H9 (cell line): Measurements from ENCODE around the gene PCBP2. TPM values are rescaled to one million over a fixed set of nuclear protein-coding genes. Genes with fewer than 3 reads are reported as not detected.

Experiments used
- DNase-seq: peaks from one replicate; pipeline ENCODE4 v3.0.0-alpha.2; 2017
- H2AFZ ChIP-seq: one replicate; pipeline ENCODE4 v1.6.1; 2013; ENCODE audit warnings: mild to moderate bottlenecking, low read length, control low read depth, moderate library complexity
- H2AK5ac ChIP-seq: 2 replicates; pipeline ENCODE4 v1.6.1; 2013; ENCODE audit warnings: low read length, control low read depth, mixed read lengths; ENCODE audit not compliant: insufficient read length
- H2BK120ac ChIP-seq: one replicate; pipeline ENCODE4 v1.6.1; 2013; ENCODE audit warnings: low read depth, mild to moderate bottlenecking, low read length, control low read depth, inconsistent platforms; ENCODE audit not compliant: poor library complexity, severe bottlenecking
- H2BK12ac ChIP-seq: 2 replicates; pipeline ENCODE4 v1.6.1; 2013; ENCODE audit warnings: low read length, control low read depth, mixed read lengths, low read depth; ENCODE audit not compliant: insufficient read length
- H2BK15ac ChIP-seq: 2 replicates; pipeline ENCODE4 v1.6.1; 2013; ENCODE audit warnings: low read depth, low read length, control low read depth
- H2BK20ac ChIP-seq: one replicate; pipeline ENCODE4 v1.6.1; 2013; ENCODE audit warnings: low read depth, mild to moderate bottlenecking, low read length, control low read depth, inconsistent platforms; ENCODE audit not compliant: poor library complexity, severe bottlenecking
- H2BK5ac ChIP-seq: 2 replicates; pipeline ENCODE4 v1.6.1; 2013; ENCODE audit warnings: low read length, control low read depth, mixed read lengths; ENCODE audit not compliant: insufficient read length
- H3K14ac ChIP-seq: 2 replicates; pipeline ENCODE4 v1.6.1; 2013; ENCODE audit warnings: low read length, control low read depth; ENCODE audit not compliant: insufficient read depth
- H3K18ac ChIP-seq: 2 replicates; pipeline ENCODE4 v1.6.1; 2013; ENCODE audit warnings: low read depth, mild to moderate bottlenecking, mixed read lengths, low read length, control low read depth; ENCODE audit not compliant: insufficient read length
- H3K23ac ChIP-seq: 2 replicates; pipeline ENCODE4 v1.6.1; 2013; ENCODE audit warnings: low read length, control low read depth, mixed read lengths, low read depth; ENCODE audit not compliant: insufficient read length
- H3K23me2 ChIP-seq: 2 replicates; pipeline ENCODE4 v1.6.1; 2013; ENCODE audit warnings: low read depth, mild to moderate bottlenecking, mixed read lengths, low read length, control low read depth; ENCODE audit not compliant: insufficient read length, poor library complexity, severe bottlenecking
- H3K27ac ChIP-seq: 2 replicates; pipeline ENCODE4 v1.5.1; 2013; ENCODE audit warnings: low read length, control low read depth, mixed read lengths, low read depth; ENCODE audit not compliant: insufficient read length
- H3K27me3 ChIP-seq: 2 replicates; pipeline ENCODE4 v1.6.1; 2013; ENCODE audit warnings: low read length, control low read depth, inconsistent platforms; ENCODE audit not compliant: insufficient read depth
- H3K4ac ChIP-seq: 2 replicates; pipeline ENCODE4 v1.6.1; 2013; ENCODE audit warnings: low read depth, mild to moderate bottlenecking, control low read depth, inconsistent platforms, low read length, moderate library complexity
- H3K4me1 ChIP-seq: 2 replicates; pipeline ENCODE4 v1.6.1; 2013; ENCODE audit warnings: low read length, control low read depth, inconsistent platforms; ENCODE audit not compliant: insufficient read depth
- H3K4me2 ChIP-seq: 2 replicates; pipeline ENCODE4 v1.6.1; 2013; ENCODE audit warnings: low read length, control low read depth, mixed read lengths; ENCODE audit not compliant: insufficient read length, insufficient read depth
- H3K56ac ChIP-seq: 2 replicates; pipeline ENCODE4 v1.6.1; 2013; ENCODE audit warnings: low read depth, mild to moderate bottlenecking, mixed read lengths, low read length, control low read depth; ENCODE audit not compliant: insufficient read length
- H3K79me1 ChIP-seq: 2 replicates; pipeline ENCODE4 v1.6.1; 2013; ENCODE audit warnings: low read depth, mild to moderate bottlenecking, moderate library complexity, low read length, control low read depth, inconsistent platforms; ENCODE audit not compliant: insufficient read depth, poor library complexity, severe bottlenecking
- H3K79me2 ChIP-seq: 2 replicates; pipeline ENCODE4 v1.6.1; 2013; ENCODE audit warnings: low read length, control low read depth, inconsistent platforms; ENCODE audit not compliant: insufficient read depth
- H3K9ac ChIP-seq: 2 replicates; pipeline ENCODE4 v1.6.1; 2013; ENCODE audit warnings: low read length, control low read depth, mixed read lengths; ENCODE audit not compliant: insufficient read length; ENCODE audit errors: extremely low read depth
- H3K9me3 ChIP-seq: one replicate; pipeline ENCODE4 v1.6.1; 2013; ENCODE audit warnings: low read depth, low read length, inconsistent platforms; ENCODE audit not compliant: control insufficient read depth
- H3T11ph ChIP-seq: one replicate; pipeline ENCODE4 v1.6.1; 2013; ENCODE audit warnings: mild to moderate bottlenecking, low read length, control low read depth, inconsistent platforms
- H4K20me1 ChIP-seq: one replicate; pipeline ENCODE4 v1.6.1; 2013; ENCODE audit not compliant: control insufficient read depth, insufficient read length, insufficient read depth
- H4K5ac ChIP-seq: 2 replicates; pipeline ENCODE4 v1.6.1; 2013; ENCODE audit warnings: low read depth, mild to moderate bottlenecking, mixed read lengths, low read length, control low read depth; ENCODE audit not compliant: insufficient read length
- H4K8ac ChIP-seq: replicated peaks from 2 replicates; pipeline ENCODE4 v1.6.1; 2013; ENCODE audit warnings: low read length, control low read depth, mixed read lengths, low read depth; ENCODE audit not compliant: insufficient read length
- H4K91ac ChIP-seq: 2 replicates; pipeline ENCODE4 v1.6.1; 2013; ENCODE audit warnings: low read depth, mild to moderate bottlenecking, moderate library complexity, mixed read lengths, low read length, control low read depth; ENCODE audit not compliant: insufficient read length
- H3K27ac Mint-ChIP-seq, 3 experiments: 2 replicates in 2 of 3; 3 replicates in 1 of 3; pipeline ENCODE4 v1.8.0; 2020 to 2021; ENCODE audit warnings: mixed read lengths in 3 of 3, mild to moderate bottlenecking in 1 of 3, moderate library complexity in 1 of 3
- H3K27me3 Mint-ChIP-seq: 2 replicates; pipeline ENCODE4 v1.8.0; 2021; ENCODE audit warnings: low read depth, mild to moderate bottlenecking, moderate library complexity, mixed read lengths
- H3K36me3 Mint-ChIP-seq, 3 experiments: 2 replicates in 2 of 3; 3 replicates in 1 of 3; pipeline ENCODE4 v1.8.0; 2020 to 2021; ENCODE audit warnings: low read depth in 3 of 3, mixed read lengths in 3 of 3; ENCODE audit not compliant: insufficient read depth in 1 of 3
- H3K4me1 Mint-ChIP-seq, 2 experiments: 2 replicates each; pipeline ENCODE4 v1.8.0; 2020; ENCODE audit warnings: mixed read lengths in 2 of 2
- H3K4me3 Mint-ChIP-seq, 2 experiments: 2 replicates in 1 of 2; 3 replicates in 1 of 2; pipeline ENCODE4 v1.8.0; 2020 to 2021; ENCODE audit warnings: mild to moderate bottlenecking in 2 of 2, mixed read lengths in 2 of 2, moderate library complexity in 1 of 2
- H3K9me3 Mint-ChIP-seq, 2 experiments: 2 replicates in 1 of 2; 3 replicates in 1 of 2; pipeline ENCODE4 v1.8.0; 2020; ENCODE audit warnings: mild to moderate bottlenecking in 2 of 2, mixed read lengths in 2 of 2, moderate library complexity in 1 of 2
- WGBS: extraction: QIAGEN DNeasy Blood & Tissue Kit; methylation state at CpG from one replicate; pipeline ENCODE4 v1.1.7; 2013; ENCODE audit warnings: missing lambda C conversion rate, low lambda C conversion rate, mixed read lengths; ENCODE audit not compliant: insufficient read length; ENCODE audit errors: extremely low coverage; 5-methylcytosine and 5-hydroxymethylcytosine counted together
- total RNA-seq: library from RNA; stranded (reverse); gene quantifications from 2 replicates; pipeline ENCODE4 v1.2.1, GENCODE V29; 2021
- TF ChIP-seq, protein P1 (sequence below): fragments of 200-600 bp; sonication (generic); conservative IDR thresholded peaks from 3 replicates; pipeline ENCODE4 v1.8.0; 2021; ENCODE audit warnings: antibody characterized with exemption, mild to moderate bottlenecking

PCBP2 gene
- total RNA-seq, 1 experiment from 2014 or later, result 1,207 TPM

DNA sequence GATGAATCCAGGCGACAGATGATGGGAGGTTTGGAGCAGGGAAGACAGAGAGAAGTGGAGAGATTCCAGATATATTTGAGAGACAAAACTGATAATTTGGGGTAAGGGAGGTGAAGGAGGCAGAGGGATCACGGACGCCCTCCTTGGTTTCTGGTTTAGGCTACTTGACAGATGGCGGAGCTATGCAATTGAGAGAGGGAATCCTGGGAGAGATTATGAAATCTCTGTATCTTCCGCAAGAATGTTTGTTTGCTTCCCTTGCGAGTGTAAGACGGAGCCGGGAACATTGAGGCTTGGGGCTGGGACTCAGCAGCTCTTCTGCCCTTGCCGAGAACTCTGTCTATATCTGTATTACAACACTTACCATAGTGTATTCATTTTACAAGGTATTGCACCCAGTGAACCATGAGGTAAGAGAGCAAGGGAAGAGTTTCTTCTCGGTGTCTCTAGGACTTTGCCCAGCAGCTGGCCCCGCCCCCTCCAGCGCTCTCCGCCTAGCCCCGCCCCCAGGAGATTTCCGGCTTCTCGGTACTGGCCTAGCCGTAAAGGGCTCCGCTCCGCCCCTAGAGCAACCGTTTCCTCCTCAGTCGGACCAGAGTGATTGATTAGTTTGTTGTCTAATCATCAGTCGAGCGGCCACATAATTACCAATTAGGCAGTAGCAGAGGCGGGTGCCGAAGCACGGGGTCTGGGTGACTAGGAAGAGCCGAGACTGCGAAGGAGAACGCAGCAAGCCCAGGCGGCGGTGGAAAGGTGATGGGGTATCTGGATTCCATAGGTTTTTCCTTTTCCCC lies 10.7 kb upstream of the PCBP2 start, which contains the start of gene PRR13:
Gene PRR13, plus strand, starts transcription at position 695 of the 794 bp plus-strand sequence. CDS start 981 bp downstream, outside the sequence.
- Histone ChIP-seq H3K4ac (no peak within 1 kb of the TSS), H3K79me2 (peaks cover 4% of the 10 kb centered on the region; the same call in 1 of the 2 replicates), H3K56ac (no peak within 1 kb of the TSS), H4K91ac (no peak within 1 kb of the TSS), H4K8ac (no peak within 1 kb of the TSS), H3K27ac (peak within 1 kb of the TSS; percentile 53), H2BK20ac (no peak within 1 kb of the TSS), H3K4me1 (no peaks in the 10 kb centered on the region; the same call in 1 of the 2 replicates), H3K14ac (peak within 1 kb of the TSS; percentile 40; the same call in 1 of the 2 replicates), H3K9me3 (no peaks in the 10 kb centered on the region), H3T11ph (no peak within 1 kb of the TSS), H2BK5ac (no peak within 1 kb of the TSS), H3K79me1 (no peaks in the 10 kb centered on the region), H2AFZ (peak within 1 kb of the TSS; percentile 97), H4K5ac (no peak within 1 kb of the TSS), H2BK120ac (peak within 1 kb of the TSS; percentile 14), H3K18ac (peak within 1 kb of the TSS; percentile 56), H3K4me2 (peak within 1 kb of the TSS; percentile 77), H3K9ac (peak within 1 kb of the TSS; percentile 76), H2BK15ac (no peak within 1 kb of the TSS), H3K23ac (no peak within 1 kb of the TSS), H2BK12ac (no peak within 1 kb of the TSS), H2AK5ac (no peak within 1 kb of the TSS), H4K20me1 (no peaks in the 10 kb centered on the region), H3K23me2 (peaks cover 3% of the 10 kb centered on the region), H3K27me3 (no peaks in the 10 kb centered on the region)
- Mint-ChIP-seq H3K36me3 (peaks cover 22 to 31% (median 28%) of the 10 kb centered on the region in 3 experiments), H3K4me3 (peak within 1 kb of the TSS; percentile 88 to 96), H3K27me3 (no peaks in the 10 kb centered on the region), H3K9me3 (no peaks in the 10 kb centered on the region), H3K4me1 (peaks cover 21 to 31% of the 10 kb centered on the region in 2 experiments), H3K27ac (peak within 1 kb of the TSS; percentile 93 to 95 (median 95))
- no CpG with 5 or more reads among the region's 31 CpGs for WGBS
- TF ChIP-seq, protein P1, sequence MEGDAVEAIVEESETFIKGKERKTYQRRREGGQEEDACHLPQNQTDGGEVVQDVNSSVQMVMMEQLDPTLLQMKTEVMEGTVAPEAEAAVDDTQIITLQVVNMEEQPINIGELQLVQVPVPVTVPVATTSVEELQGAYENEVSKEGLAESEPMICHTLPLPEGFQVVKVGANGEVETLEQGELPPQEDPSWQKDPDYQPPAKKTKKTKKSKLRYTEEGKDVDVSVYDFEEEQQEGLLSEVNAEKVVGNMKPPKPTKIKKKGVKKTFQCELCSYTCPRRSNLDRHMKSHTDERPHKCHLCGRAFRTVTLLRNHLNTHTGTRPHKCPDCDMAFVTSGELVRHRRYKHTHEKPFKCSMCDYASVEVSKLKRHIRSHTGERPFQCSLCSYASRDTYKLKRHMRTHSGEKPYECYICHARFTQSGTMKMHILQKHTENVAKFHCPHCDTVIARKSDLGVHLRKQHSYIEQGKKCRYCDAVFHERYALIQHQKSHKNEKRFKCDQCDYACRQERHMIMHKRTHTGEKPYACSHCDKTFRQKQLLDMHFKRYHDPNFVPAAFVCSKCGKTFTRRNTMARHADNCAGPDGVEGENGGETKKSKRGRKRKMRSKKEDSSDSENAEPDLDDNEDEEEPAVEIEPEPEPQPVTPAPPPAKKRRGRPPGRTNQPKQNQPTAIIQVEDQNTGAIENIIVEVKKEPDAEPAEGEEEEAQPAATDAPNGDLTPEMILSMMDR, result no peak
- DNase-seq, result peak; percentile 100
